SK-N-SH (cell line): ENCODE data around the gene KDM4F. TPM values are rescaled to one million over a fixed set of nuclear protein-coding genes. Genes with fewer than 3 reads are reported as not detected.
"Not testable (repeated sequence)": the region's sequence is repeated elsewhere in the genome, so short reads cannot be mapped to it uniquely, and the experiment has no call there.

Experiments
- CTCF ChIA-PET: fragments of 300-600, 350-600 bp; formaldehyde crosslinking; extraction: SDS; loops from one replicate; lab custom pipeline; 2021; lab: Yijun Ruan, JAX
- POLR2A ChIA-PET: fragments of 350-600 bp; sonication (Branson Sonifier 250); formaldehyde crosslinking; extraction: SDS; loops from one replicate; lab custom pipeline; 2020; ENCODE audit warnings: antibody characterized with exemption, inconsistent platforms; lab: Yijun Ruan, JAX
- DNase-seq: peaks from one replicate; pipeline ENCODE4 v3.0.0; 2012
- H2AFZ ChIP-seq: fragments of 200-600 bp; sonication (generic); 2 replicates; pipeline ENCODE4 v1.8.1; 2016; ENCODE audit warnings: antibody characterized with exemption, mild to moderate bottlenecking, low read depth
- H3F3A ChIP-seq: fragments of 200-600 bp; sonication (generic); replicated peaks from 2 replicates; pipeline ENCODE3; 2016; ENCODE audit warnings: antibody characterized with exemption, mild to moderate bottlenecking; ENCODE audit not compliant: insufficient read depth
- H3K27ac ChIP-seq, 2 experiments: fragments of 200-500 bp in 1 of 2; fragments of 200-600 bp in 1 of 2; sonication (Bioruptor generic) in 1 of 2; sonication (generic), shearing (Covaris generic) in 1 of 2; 2 replicates each; pipeline versions ENCODE4 v1.5.1 to v1.6.1; 2014 to 2016; ENCODE audit warnings: low read depth in 2 of 2, inconsistent platforms in 1 of 2, low read length in 1 of 2, mild to moderate bottlenecking in 1 of 2, mixed read lengths in 1 of 2
- H3K27me3 ChIP-seq: fragments of 200-600 bp; sonication (generic), shearing (Covaris generic); 2 replicates; pipeline ENCODE4 v1.6.1; 2016; ENCODE audit warnings: mixed run types; ENCODE audit not compliant: insufficient read depth
- H3K36me3 ChIP-seq, 2 experiments: fragments of 200-500 bp in 1 of 2; fragments of 200-600 bp in 1 of 2; sonication (Bioruptor generic) in 1 of 2; sonication (generic) in 1 of 2; replicated peaks in 1 of 2; 2 replicates each; pipeline versions ENCODE3 to v1.5.1; 2014 to 2016; ENCODE audit warnings: low read length in 1 of 2, mild to moderate bottlenecking in 1 of 2; ENCODE audit not compliant: insufficient read depth in 2 of 2, control insufficient read depth in 1 of 2
- H3K4me1 ChIP-seq, 2 experiments: fragments of 200-500 bp in 1 of 2; fragments of 200-600 bp in 1 of 2; sonication (Bioruptor generic) in 1 of 2; sonication (generic), shearing (Covaris generic) in 1 of 2; 2 replicates each; pipeline versions ENCODE4 v1.5.1 to v1.6.1; 2014 to 2016; ENCODE audit warnings: low read depth in 1 of 2, low read length in 1 of 2, mixed run types in 1 of 2; ENCODE audit not compliant: insufficient read depth in 2 of 2, control insufficient read depth in 1 of 2
- H3K4me2 ChIP-seq: fragments of 200-600 bp; sonication (generic), shearing (Covaris generic); 2 replicates; pipeline ENCODE4 v1.6.1; 2017; ENCODE audit warnings: mixed run types
- H3K4me3 ChIP-seq, 2 experiments: fragments of 200-500 bp in 1 of 2; fragments of 200-600 bp in 1 of 2; sonication (Bioruptor generic) in 1 of 2; sonication (generic), shearing (Covaris generic) in 1 of 2; 2 replicates each; pipeline versions ENCODE4 v1.5.1 to v1.8.1; 2014 to 2016; ENCODE audit warnings: low read depth in 2 of 2, inconsistent platforms in 1 of 2, low read length in 1 of 2, mild to moderate bottlenecking in 1 of 2, mixed read lengths in 1 of 2, moderate library complexity in 1 of 2
- H3K79me2 ChIP-seq: fragments of 200-600 bp; sonication (generic); 2 replicates; pipeline ENCODE4 v1.8.1; 2017; ENCODE audit warnings: mild to moderate bottlenecking; ENCODE audit not compliant: insufficient read depth
- H3K9ac ChIP-seq: fragments of 200-600 bp; sonication (generic); 2 replicates; pipeline ENCODE4 v1.6.1; 2017; ENCODE audit warnings: mixed run types
- H3K9me2 ChIP-seq: fragments of 200-600 bp; sonication (generic); 2 replicates; pipeline ENCODE4 v1.6.1; 2017; ENCODE audit warnings: mixed run types
- H3K9me3 ChIP-seq: fragments of 200-600 bp; sonication (generic); 2 replicates; pipeline ENCODE4 v1.6.1; 2017; ENCODE audit warnings: mixed run types, mild to moderate bottlenecking, moderate library complexity
- H4K20me1 ChIP-seq: fragments of 200-600 bp; sonication (generic); 2 replicates; pipeline ENCODE4 v1.6.1; 2017; ENCODE audit warnings: mild to moderate bottlenecking, mixed run types; ENCODE audit not compliant: insufficient read depth
- CHD2 ChIP-seq: fragments of 150-350 bp; IDR thresholded peaks from 2 replicates; pipeline ENCODE4 v1.6.1; 2018; ENCODE audit warnings: low read length; ENCODE audit not compliant: partially characterized antibody
- EZH2phosphoT487 ChIP-seq: fragments of 200-600 bp; sonication (generic); IDR thresholded peaks from 2 replicates; pipeline ENCODE4 v1.6.1; 2017; ENCODE audit warnings: low read depth, mixed run types, mild to moderate bottlenecking, antibody characterized with exemption, moderate library complexity, borderline replicate concordance
- FOSL2 ChIP-seq: IDR thresholded peaks from 2 replicates; pipeline ENCODE4 v1.4.0; 2012; ENCODE audit warnings: low read depth, mild to moderate bottlenecking, moderate library complexity, borderline replicate concordance
- GABPA ChIP-seq: IDR thresholded peaks from 2 replicates; pipeline ENCODE4 v1.4.0; 2012; ENCODE audit warnings: low read depth, mild to moderate bottlenecking
- GATA2 ChIP-seq: sonication (generic); formaldehyde crosslinking; IDR thresholded peaks from 2 replicates; pipeline ENCODE4 v1.5.0; 2020; ENCODE audit warnings: mild to moderate bottlenecking, missing genetic modification reagents
- NRF1 ChIP-seq: IDR thresholded peaks from 2 replicates; pipeline ENCODE4 v1.6.1; 2012; ENCODE audit warnings: low read depth, mild to moderate bottlenecking, low read length
- POLR2AphosphoS5 ChIP-seq: IDR thresholded peaks from 2 replicates; pipeline ENCODE4 v1.6.1; 2012; ENCODE audit warnings: low read depth, low read length
- RCOR1 ChIP-seq: fragments of 150-350 bp; IDR thresholded peaks from 2 replicates; pipeline ENCODE4 v1.6.1; 2017; ENCODE audit warnings: antibody characterized with exemption, low read length
- TEAD4 ChIP-seq: IDR thresholded peaks from 2 replicates; pipeline ENCODE4 v1.4.0; 2012; ENCODE audit warnings: mild to moderate bottlenecking, borderline replicate concordance; ENCODE audit not compliant: insufficient read depth
- YY1 ChIP-seq: IDR thresholded peaks from 2 replicates; pipeline ENCODE4 v1.4.0; 2012; ENCODE audit warnings: low read depth, mild to moderate bottlenecking
- WGBS: methylation state at CpG from one replicate; pipeline ENCODE4 v1.1.6; 2017; ENCODE audit warnings: low lambda C conversion rate; 5-methylcytosine and 5-hydroxymethylcytosine counted together
- polyA plus RNA-seq, 3 experiments: library from polyadenylated mRNA; depleted of rRNA; stranded (reverse); fragments of >200 nt; gene quantifications; 2 replicates each; pipeline ENCODE4 v1.2.3, GENCODE V29; 2012
- TF ChIP-seq, protein P1 (sequence below): fragments of 150-350 bp; IDR thresholded peaks from 2 replicates; pipeline ENCODE4 v1.6.1; 2017; ENCODE audit warnings: antibody characterized with exemption, low read length, low read depth, borderline replicate concordance
- TF ChIP-seq, protein P2 (sequence below): IDR thresholded peaks from 2 replicates; pipeline ENCODE4 v1.4.0; 2012; ENCODE audit warnings: low read depth, borderline replicate concordance
- TF ChIP-seq, protein P3 (sequence below): IDR thresholded peaks from 2 replicates; pipeline ENCODE4 v1.6.1; 2012; ENCODE audit warnings: mild to moderate bottlenecking, low read depth, low read length, moderate library complexity
- TF ChIP-seq, protein P4 (sequence below): fragments of 150-350 bp; IDR thresholded peaks from 2 replicates; pipeline ENCODE4 v1.6.1; 2016; ENCODE audit warnings: mild to moderate bottlenecking, low read depth, low read length

Gene KDM4F
- not detected in 2 replicates for polyA plus RNA-seq (2012; rRNA removed)
- polyA plus RNA-seq (2012; cell fraction: cytosol; rRNA removed), result not detected in 2 replicates
- polyA plus RNA-seq (2012; cell fraction: nucleus; rRNA removed), result not detected in 2 replicates

DNA sequence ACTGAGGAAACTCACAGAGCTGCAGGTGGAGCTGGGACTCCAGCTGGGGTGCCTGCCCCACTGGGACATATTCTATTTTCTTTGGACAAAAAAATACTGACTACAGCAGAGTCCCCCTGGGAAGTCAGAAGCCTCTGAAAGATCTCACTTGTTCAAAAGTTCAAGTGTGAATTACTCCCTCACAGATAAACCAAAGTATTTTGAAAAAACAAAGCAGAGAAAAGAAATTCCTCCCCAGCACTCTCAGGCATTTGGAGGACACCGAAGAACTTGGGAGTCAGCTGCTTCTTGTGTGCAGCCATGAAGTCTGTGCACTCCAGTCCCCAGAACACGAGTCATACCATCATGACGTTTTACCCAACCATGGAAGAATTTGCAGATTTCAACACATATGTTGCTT lies at the start of gene KDM4F:
Gene KDM4F (plus strand): TSS at position 301 of the 400 bp plus-strand sequence.
- CTCF ChIA-PET, result interaction anchor here (0.8 kb wide), 1 partner anchor 20 kb away, joined by 3 read pairs; no protein-coding TSS in a partner anchor
- H2AFZ ChIP-seq, H3F3A ChIP-seq, H3K4me2 ChIP-seq, H3K27ac ChIP-seq, H3K27me3 ChIP-seq, H3K9me2 ChIP-seq, POLR2A ChIA-PET, H3K4me1 ChIP-seq, H3K36me3 ChIP-seq, H3K9ac ChIP-seq, H3K4me3 ChIP-seq, H4K20me1 ChIP-seq, H3K79me2 ChIP-seq, H3K9me3 ChIP-seq, DNase-seq: not testable (repeated sequence)
- 62% methylated on average over 3 of the region's 3 CpGs for WGBS

DNA sequence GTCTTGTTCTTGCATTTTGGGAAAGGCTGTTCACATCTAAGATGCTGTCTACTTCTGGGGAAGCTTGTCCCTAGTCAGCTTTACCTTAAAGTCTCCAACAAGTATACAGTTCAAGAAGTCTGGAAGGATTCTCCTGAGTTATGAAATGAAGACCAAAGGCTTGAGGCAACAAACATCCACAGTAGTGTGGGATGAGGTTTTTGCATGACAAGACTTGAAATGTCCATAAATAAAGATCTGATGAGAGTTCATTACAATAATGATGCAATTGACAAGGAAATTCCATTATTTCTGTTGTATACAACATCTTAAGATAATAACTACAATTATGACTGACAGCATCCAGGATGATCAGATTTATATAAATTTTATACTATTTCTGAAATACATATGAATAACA lies 45.5 kb upstream of the KDM4F start:
- Histone ChIP-seq H3K4me1 (no peaks in the 10 kb centered on the region), H3K4me3 (no peak overlapping the region), H3K4me2 (no peak overlapping the region), H3K79me2 (no peaks in the 10 kb centered on the region), H3K36me3 (no peaks in the 10 kb centered on the region), H3K9me2 (no peaks in the 10 kb centered on the region), H4K20me1 (no peaks in the 10 kb centered on the region), H3K9ac (no peak overlapping the region), H2AFZ (no peak overlapping the region), H3K9me3 (peaks cover 6% of the 10 kb centered on the region; the same call in 1 of the 2 replicates), H3K27ac (no peak overlapping the region), H3F3A (no peaks in the 10 kb centered on the region), H3K27me3 (no peaks in the 10 kb centered on the region)
- no peak for TF ChIP-seq FOSL2
- TF ChIP-seq, protein P1, sequence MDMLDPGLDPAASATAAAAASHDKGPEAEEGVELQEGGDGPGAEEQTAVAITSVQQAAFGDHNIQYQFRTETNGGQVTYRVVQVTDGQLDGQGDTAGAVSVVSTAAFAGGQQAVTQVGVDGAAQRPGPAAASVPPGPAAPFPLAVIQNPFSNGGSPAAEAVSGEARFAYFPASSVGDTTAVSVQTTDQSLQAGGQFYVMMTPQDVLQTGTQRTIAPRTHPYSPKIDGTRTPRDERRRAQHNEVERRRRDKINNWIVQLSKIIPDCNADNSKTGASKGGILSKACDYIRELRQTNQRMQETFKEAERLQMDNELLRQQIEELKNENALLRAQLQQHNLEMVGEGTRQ, result no peak
- TF ChIP-seq YY1, result no peak
- no peak for TF ChIP-seq GATA2
- no peak for TF ChIP-seq GABPA
- TF ChIP-seq, protein P2, sequence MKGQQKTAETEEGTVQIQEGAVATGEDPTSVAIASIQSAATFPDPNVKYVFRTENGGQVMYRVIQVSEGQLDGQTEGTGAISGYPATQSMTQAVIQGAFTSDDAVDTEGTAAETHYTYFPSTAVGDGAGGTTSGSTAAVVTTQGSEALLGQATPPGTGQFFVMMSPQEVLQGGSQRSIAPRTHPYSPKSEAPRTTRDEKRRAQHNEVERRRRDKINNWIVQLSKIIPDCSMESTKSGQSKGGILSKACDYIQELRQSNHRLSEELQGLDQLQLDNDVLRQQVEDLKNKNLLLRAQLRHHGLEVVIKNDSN, result no peak
- no peak for TF ChIP-seq EZH2phosphoT487
- TF ChIP-seq NRF1, result no peak
- CTCF ChIA-PET, result no interaction called here
- no peak for DNase-seq
- POLR2A ChIA-PET, result no interaction called here

DNA sequence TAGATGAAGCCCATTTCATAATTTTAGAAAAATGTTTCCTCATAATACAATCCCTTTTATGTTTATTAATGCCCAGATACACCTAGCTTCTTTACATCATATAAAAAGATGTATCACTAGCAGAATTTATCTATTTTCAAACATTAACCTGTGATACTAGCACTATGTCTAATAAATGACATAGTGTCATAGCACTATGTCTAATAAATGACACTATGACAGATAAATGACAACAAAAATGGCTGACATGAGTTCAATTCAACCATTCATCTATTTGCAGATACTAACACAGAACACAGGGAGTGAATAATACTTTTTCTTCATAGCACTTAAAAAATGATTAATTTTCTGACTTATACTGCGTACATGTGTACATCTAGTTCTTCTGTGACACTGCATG lies 43.6 kb upstream of the KDM4F start:
- no peaks in the 10 kb centered on the region for H3K79me2 ChIP-seq
- CTCF ChIA-PET, result no interaction called here
- H2AFZ ChIP-seq, result no peak overlapping the region
- no peaks in the 10 kb centered on the region for H3K9me2 ChIP-seq
- no peak overlapping the region for H3K27ac ChIP-seq
- H3K4me3 ChIP-seq, result no peak overlapping the region
- no peaks in the 10 kb centered on the region for H3K36me3 ChIP-seq
- H4K20me1 ChIP-seq, result no peaks in the 10 kb centered on the region
- peaks cover 7% of the 10 kb centered on the region; the same call in 1 of the 2 replicates for H3K9me3 ChIP-seq
- WGBS, result 28% methylated on average over 1 of the region's 1 CpG
- H3K9ac ChIP-seq, result no peak overlapping the region
- H3K4me2 ChIP-seq, result no peak overlapping the region
- no peaks in the 10 kb centered on the region for H3K4me1 ChIP-seq
- DNase-seq, result no peak
- no peaks in the 10 kb centered on the region; the same call in 1 of the 2 replicates for H3K27me3 ChIP-seq
- H3F3A ChIP-seq, result no peaks in the 10 kb centered on the region
- POLR2A ChIA-PET, result no interaction called here
- TF ChIP-seq, protein P3, sequence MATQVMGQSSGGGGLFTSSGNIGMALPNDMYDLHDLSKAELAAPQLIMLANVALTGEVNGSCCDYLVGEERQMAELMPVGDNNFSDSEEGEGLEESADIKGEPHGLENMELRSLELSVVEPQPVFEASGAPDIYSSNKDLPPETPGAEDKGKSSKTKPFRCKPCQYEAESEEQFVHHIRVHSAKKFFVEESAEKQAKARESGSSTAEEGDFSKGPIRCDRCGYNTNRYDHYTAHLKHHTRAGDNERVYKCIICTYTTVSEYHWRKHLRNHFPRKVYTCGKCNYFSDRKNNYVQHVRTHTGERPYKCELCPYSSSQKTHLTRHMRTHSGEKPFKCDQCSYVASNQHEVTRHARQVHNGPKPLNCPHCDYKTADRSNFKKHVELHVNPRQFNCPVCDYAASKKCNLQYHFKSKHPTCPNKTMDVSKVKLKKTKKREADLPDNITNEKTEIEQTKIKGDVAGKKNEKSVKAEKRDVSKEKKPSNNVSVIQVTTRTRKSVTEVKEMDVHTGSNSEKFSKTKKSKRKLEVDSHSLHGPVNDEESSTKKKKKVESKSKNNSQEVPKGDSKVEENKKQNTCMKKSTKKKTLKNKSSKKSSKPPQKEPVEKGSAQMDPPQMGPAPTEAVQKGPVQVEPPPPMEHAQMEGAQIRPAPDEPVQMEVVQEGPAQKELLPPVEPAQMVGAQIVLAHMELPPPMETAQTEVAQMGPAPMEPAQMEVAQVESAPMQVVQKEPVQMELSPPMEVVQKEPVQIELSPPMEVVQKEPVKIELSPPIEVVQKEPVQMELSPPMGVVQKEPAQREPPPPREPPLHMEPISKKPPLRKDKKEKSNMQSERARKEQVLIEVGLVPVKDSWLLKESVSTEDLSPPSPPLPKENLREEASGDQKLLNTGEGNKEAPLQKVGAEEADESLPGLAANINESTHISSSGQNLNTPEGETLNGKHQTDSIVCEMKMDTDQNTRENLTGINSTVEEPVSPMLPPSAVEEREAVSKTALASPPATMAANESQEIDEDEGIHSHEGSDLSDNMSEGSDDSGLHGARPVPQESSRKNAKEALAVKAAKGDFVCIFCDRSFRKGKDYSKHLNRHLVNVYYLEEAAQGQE, result no peak
- TF ChIP-seq, protein P4, sequence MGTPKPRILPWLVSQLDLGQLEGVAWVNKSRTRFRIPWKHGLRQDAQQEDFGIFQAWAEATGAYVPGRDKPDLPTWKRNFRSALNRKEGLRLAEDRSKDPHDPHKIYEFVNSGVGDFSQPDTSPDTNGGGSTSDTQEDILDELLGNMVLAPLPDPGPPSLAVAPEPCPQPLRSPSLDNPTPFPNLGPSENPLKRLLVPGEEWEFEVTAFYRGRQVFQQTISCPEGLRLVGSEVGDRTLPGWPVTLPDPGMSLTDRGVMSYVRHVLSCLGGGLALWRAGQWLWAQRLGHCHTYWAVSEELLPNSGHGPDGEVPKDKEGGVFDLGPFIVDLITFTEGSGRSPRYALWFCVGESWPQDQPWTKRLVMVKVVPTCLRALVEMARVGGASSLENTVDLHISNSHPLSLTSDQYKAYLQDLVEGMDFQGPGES, result no peak
- TF ChIP-seq, protein P1, result no peak
- no peak for TF ChIP-seq TEAD4
- TF ChIP-seq YY1, result no peak
- no peak for TF ChIP-seq CHD2
- TF ChIP-seq POLR2AphosphoS5, result no peak
- TF ChIP-seq NRF1, result no peak
- TF ChIP-seq RCOR1, result no peak
